AG04450 (cell line): ENCODE data around the gene ZNF408. TPM values are rescaled to one million over a fixed set of nuclear protein-coding genes. Genes with fewer than 3 reads are reported as not detected.
A peak's percentile ranks its signal among the peaks of the same experiment; 100 is the strongest.

Experiments used
- CTCF ChIA-PET: fragments of 300-600, 350-600 bp; formaldehyde crosslinking; extraction: SDS; loops from one replicate; lab custom pipeline; 2022; ENCODE audit warnings: antibody characterized with exemption, inconsistent platforms; lab: Charles Lee
- POLR2A ChIA-PET: fragments of 350-600 bp; formaldehyde crosslinking; extraction: SDS; loops from one replicate; lab custom pipeline; 2021; ENCODE audit warnings: antibody characterized with exemption, inconsistent platforms; lab: Yijun Ruan, JAX
- DNase-seq: peaks from one replicate; pipeline ENCODE4 v3.0.0-alpha.2; 2011; ENCODE audit warnings: low read depth, low spot score
- H3K27ac ChIP-seq: one replicate; pipeline ENCODE4 v1.5.1; 2012; ENCODE audit warnings: low read depth, low read length, control low read depth
- H3K27me3 ChIP-seq: one replicate; pipeline ENCODE4 v1.6.0; 2012; ENCODE audit warnings: low read length; ENCODE audit not compliant: control insufficient read depth, insufficient read depth
- H3K4me3 ChIP-seq: 2 replicates; pipeline ENCODE4 v1.5.1; 2011; ENCODE audit warnings: mild to moderate bottlenecking, low read depth, low read length, control low read depth
- H3K9me3 ChIP-seq: 2 replicates; pipeline ENCODE4 v1.5.1; 2012; ENCODE audit warnings: low read length; ENCODE audit not compliant: control insufficient read depth, insufficient read depth
- polyA minus RNA-seq: library from RNA; depleted of rRNA, polyadenylated mRNA; stranded (reverse); fragments of >200 nt; gene quantifications from 2 replicates; pipeline ENCODE4 v1.2.3, GENCODE V29; 2011; rRNA and poly(A)+ RNA removed
- polyA plus RNA-seq: library from polyadenylated mRNA; depleted of rRNA; stranded (reverse); fragments of >200 nt; gene quantifications from 2 replicates; pipeline ENCODE4 v1.2.3, GENCODE V29; 2011; rRNA removed
- TF ChIP-seq, protein P1 (sequence below): IDR thresholded peaks from 2 replicates; pipeline ENCODE4 v1.5.1; 2011; ENCODE audit warnings: low read depth, low read length, control low read depth, inconsistent platforms

ZNF408 gene
- polyA plus RNA-seq = 4.9 TPM in 2 replicates
- polyA minus RNA-seq = 8.0 and 10.3 TPM in 2 replicates

DNA sequence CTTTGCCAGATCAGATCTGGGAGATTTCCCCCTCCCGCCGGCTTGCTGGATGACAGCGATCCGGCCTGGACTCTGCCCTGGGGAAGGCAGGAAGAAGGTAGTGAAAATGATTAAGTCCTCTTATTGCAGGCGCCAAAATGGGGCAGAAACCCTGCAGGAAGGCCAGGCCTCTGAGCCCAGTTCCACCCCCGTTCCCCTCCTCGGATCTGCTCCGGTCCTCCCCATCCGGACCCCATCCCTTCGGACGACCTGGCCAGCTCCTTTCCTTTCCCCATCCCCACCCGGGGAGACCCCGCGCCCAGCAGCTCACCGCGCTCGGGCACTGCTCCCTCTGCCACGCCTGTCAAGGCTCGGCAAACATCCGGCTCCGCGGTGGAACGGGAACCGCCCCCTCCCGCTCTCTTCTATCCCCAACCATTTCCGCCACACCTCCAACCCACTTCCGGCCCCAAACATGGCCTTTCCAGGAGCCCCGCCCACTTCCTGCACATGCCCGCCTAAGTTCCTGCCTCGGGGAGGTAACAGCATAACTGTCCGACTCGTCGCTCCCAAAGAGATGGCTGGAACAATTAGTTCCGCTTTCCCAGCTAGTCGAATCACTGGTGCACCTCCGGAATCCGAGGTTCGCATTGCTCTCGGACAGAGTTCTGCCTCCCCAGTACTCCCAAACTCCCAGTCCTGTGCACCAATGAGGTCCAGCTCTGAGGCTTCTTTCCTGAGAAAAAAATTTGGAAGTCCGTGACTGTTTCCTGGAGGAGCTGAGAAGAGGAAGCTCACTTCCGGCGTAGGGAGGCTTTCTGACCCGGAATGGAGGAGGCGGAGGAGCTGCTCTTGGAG lies at the start of gene ZNF408, which contains the start of gene ARHGAP1:
ZNF408 (plus strand) TSS at position 791 of the 837 bp plus-strand sequence; CDS start at position 808, 17 bp downstream.
ARHGAP1 (minus strand) TSS at position 379 of the 837 bp plus-strand sequence. CDS start 4,512 bp downstream, outside the sequence.
- Histone ChIP-seq H3K27me3 (no peaks in the 10 kb centered on the region), H3K27ac (peak within 1 kb of the TSS; percentile 98), H3K4me3 (peak within 1 kb of the TSS; percentile 100), H3K9me3 (no peaks in the 10 kb centered on the region; the same call in 1 of the 2 replicates)
- TF ChIP-seq, protein P1, sequence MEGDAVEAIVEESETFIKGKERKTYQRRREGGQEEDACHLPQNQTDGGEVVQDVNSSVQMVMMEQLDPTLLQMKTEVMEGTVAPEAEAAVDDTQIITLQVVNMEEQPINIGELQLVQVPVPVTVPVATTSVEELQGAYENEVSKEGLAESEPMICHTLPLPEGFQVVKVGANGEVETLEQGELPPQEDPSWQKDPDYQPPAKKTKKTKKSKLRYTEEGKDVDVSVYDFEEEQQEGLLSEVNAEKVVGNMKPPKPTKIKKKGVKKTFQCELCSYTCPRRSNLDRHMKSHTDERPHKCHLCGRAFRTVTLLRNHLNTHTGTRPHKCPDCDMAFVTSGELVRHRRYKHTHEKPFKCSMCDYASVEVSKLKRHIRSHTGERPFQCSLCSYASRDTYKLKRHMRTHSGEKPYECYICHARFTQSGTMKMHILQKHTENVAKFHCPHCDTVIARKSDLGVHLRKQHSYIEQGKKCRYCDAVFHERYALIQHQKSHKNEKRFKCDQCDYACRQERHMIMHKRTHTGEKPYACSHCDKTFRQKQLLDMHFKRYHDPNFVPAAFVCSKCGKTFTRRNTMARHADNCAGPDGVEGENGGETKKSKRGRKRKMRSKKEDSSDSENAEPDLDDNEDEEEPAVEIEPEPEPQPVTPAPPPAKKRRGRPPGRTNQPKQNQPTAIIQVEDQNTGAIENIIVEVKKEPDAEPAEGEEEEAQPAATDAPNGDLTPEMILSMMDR = no peak
- ChIA-PET POLR2A (interaction anchor here (0.6 to 1.6 kb wide), 9 partner anchors 9 to 122 kb away, joined by 3 to 8 read pairs (median 4); no protein-coding TSS in a partner anchor), CTCF (interaction anchor here (1.3 kb wide), 1 partner anchor 44 kb away, joined by 4 read pairs; no protein-coding TSS in a partner anchor)
- DNase-seq = peak; percentile 95

DNA sequence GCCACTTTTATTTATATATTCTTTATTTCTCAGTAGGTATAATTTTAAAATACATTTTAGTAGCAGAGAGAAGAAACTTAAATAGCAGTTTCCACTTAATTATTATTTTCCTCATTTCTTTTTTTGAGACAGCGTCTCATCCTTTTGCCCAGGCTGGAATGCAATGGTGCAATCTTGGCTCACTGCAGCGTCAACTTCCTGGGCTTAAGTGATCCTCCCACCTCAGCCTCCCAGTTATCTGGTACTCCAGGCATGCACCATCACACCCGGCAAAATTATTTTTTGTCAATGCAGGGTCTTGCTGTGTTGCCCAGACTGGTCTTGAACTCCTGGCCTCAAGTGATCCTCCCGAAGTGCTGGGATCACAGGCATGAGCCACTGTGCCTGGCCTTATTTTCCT lies 45.2 kb upstream of the ZNF408 start:
- ChIA-PET POLR2A (no interaction called here), CTCF (no interaction called here)
- DNase-seq = no peak
- Histone ChIP-seq H3K27me3 (no peaks in the 10 kb centered on the region), H3K4me3 (no peak overlapping the region), H3K27ac (no peak overlapping the region), H3K9me3 (no peaks in the 10 kb centered on the region)
- TF ChIP-seq, protein P1 = no peak

DNA sequence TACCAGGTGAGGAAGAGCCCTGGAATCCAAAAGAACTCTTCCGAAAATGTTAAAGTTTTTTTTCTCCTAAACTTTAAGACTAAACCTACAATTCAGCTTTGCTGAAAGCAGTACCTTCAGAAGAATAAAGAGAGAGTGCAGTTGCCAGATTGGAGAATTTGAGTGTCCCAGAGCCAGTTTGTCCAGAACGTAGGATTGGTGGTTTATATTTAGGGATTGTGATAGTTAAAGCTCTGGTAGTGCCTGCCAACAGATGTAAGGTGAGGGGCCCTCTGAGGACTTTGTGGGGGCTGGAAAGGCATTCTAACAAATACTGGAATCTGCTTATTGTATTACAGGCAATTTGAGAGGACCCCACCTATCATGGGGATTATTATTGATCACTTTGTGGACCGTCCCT lies 43.6 kb upstream of the ZNF408 start:
- Histone ChIP-seq H3K9me3 (no peaks in the 10 kb centered on the region), H3K27me3 (no peaks in the 10 kb centered on the region), H3K4me3 (no peak overlapping the region), H3K27ac (peak overlapping the region; percentile 3)
- no peak for DNase-seq
- POLR2A ChIA-PET = interaction anchor here (0.9 kb wide), 1 partner anchor 63 kb away, joined by 3 read pairs; no protein-coding TSS in a partner anchor
- CTCF ChIA-PET = no interaction called here
- TF ChIP-seq, protein P1 = no peak

DNA sequence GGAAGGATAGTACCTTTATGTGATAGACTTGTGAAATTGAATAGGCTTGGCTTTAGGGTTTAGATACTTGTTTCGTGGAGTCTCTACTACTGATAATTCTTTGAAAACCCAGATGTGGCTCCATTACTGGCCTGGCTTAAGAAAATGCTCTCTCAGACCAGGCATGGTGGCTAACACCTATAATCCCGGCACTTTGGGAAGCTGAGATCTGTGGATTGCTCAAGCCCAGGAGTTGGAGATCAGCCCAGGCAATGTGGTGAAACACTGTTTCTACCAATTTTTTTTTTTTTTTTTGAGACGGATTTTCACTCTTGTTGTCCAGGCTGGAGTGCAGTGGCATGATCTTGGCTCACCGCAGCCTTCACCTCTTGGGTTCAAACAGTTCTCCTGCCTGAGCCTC lies 42.6 kb upstream of the ZNF408 start:
- Histone ChIP-seq H3K4me3 (no peak overlapping the region), H3K27me3 (no peaks in the 10 kb centered on the region), H3K9me3 (no peaks in the 10 kb centered on the region), H3K27ac (peak overlapping the region; percentile 34)
- ChIA-PET POLR2A (interaction anchor here (0.7 to 1.0 kb wide), 2 partner anchors 40 to 76 kb away, joined by 3 to 6 read pairs; no protein-coding TSS in a partner anchor), CTCF (no interaction called here)
- peak; percentile 39 for DNase-seq
- TF ChIP-seq, protein P1 = no peak

DNA sequence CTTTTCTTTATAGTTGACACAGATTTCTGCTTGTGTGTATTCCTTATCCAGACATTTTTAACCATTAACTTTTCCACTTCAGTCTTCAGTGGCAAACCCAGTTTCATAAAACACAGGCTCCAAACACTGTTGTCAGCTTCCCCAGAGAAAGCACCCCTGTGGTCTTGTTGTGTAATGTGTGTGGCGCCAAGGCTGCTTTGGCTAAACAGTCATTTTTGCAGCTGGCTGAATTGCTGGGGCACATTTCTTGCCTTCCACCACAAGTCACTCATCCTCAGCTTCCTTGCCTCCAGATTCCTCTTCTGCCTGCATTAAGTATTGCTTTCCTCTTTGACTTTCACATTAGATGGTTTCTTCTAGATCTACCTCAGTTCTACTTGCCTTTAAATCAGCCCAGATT lies 40.9 kb upstream of the ZNF408 start:
- POLR2A ChIA-PET = interaction anchor here (0.7 to 1.0 kb wide), 2 partner anchors 11 to 17 kb away, joined by 3 to 5 read pairs; no protein-coding TSS in a partner anchor
- Histone ChIP-seq H3K9me3 (no peaks in the 10 kb centered on the region), H3K4me3 (no peak overlapping the region), H3K27ac (no peak overlapping the region), H3K27me3 (no peaks in the 10 kb centered on the region)
- TF ChIP-seq, protein P1 = no peak
- CTCF ChIA-PET = interaction anchor here (0.6 kb wide), 1 partner anchor 155 kb away, joined by 5 read pairs; no protein-coding TSS in a partner anchor
- peak; percentile 49 for DNase-seq
